ENCODE measurements around the gene ABCD2.

The ABCD2 gene

GRCh38 chr12:39503439-39503838 lies 116.2 kb downstream of the ABCD2 start:
- 100% methylated on average over 1 of the region's 1 CpG for WGBS (ENCODE audit: insufficient coverage, insufficient read length)
- Histone ChIP-seq H3K9me3 (ENCODE audit: control insufficient read depth, insufficient read depth, low read length) (no peaks in the 10 kb centered on the region), H3K4me1 (ENCODE audit: control insufficient read depth, insufficient read depth, low read length) (no peaks in the 10 kb centered on the region), H3K4me3 (ENCODE audit: low read length) (no peak overlapping the region), H3K27ac (ENCODE audit: low read length) (no peak overlapping the region), H3K27me3 (ENCODE audit: control insufficient read depth, insufficient read depth, low read length) (no peaks in the 10 kb centered on the region), H3K36me3 (ENCODE audit: control insufficient read depth, insufficient read depth, low read length) (no peaks in the 10 kb centered on the region)
- no peak for DNase-seq (ENCODE audit: low read depth, low spot score)

DNA sequence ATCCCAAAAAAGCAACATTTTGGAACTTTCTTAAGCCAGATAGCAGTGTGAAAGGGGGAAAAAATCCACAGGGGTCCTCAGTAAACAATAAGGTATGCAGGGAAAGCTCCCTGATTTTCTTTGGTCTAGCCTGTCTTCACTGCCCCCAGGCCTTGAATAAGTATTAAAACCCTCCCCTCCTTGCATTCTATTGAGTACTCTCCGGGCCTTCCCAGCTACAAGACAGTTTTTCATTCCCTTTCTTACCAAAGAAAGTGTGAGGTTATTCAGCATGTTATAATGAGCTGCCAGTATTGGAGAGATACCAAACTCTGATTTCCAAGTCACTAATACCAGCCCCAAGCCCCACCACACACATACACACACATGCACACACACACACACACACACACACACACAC lies 116.9 kb downstream of the ABCD2 start:
- H3K4me1 ChIP-seq (ENCODE audit: control insufficient read depth, insufficient read depth, low read length) = no peaks in the 10 kb centered on the region
- H3K36me3 ChIP-seq (ENCODE audit: control insufficient read depth, insufficient read depth, low read length) = no peaks in the 10 kb centered on the region
- no peak overlapping the region for H3K4me3 ChIP-seq (ENCODE audit: low read length)
- H3K27me3 ChIP-seq (ENCODE audit: control insufficient read depth, insufficient read depth, low read length) = no peaks in the 10 kb centered on the region
- H3K9me3 ChIP-seq (ENCODE audit: control insufficient read depth, insufficient read depth, low read length) = no peaks in the 10 kb centered on the region
- WGBS (ENCODE audit: insufficient coverage, insufficient read length) = no CpG with 5 or more reads among the region's 1 CpG
- no peak for DNase-seq (ENCODE audit: low read depth, low spot score)
- no peak overlapping the region for H3K27ac ChIP-seq (ENCODE audit: low read length)

Data from iPS DF 6.9 (cell line).